Measurements from ENCODE around the gene TESPA1.

DNA sequence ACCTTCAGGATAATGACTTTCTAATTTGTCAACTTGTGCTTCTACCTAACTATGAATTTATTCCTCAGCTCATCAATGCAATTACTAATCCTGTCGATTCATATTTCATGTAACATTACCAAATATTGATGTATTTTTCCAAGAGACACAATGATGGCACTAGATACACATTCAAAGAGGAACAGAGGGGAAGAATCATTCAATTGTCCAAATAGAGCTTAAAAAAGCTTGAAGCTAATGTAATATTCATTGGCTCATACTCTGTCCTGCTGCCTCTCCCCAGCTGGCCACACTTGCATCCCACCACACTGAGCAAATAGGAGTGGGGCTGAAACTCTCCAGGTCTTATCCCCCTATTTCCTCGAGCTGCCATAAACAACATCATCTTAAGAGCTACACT lies 9.3 kb downstream of the TESPA1 start:
- TF ChIP-seq, protein P1, sequence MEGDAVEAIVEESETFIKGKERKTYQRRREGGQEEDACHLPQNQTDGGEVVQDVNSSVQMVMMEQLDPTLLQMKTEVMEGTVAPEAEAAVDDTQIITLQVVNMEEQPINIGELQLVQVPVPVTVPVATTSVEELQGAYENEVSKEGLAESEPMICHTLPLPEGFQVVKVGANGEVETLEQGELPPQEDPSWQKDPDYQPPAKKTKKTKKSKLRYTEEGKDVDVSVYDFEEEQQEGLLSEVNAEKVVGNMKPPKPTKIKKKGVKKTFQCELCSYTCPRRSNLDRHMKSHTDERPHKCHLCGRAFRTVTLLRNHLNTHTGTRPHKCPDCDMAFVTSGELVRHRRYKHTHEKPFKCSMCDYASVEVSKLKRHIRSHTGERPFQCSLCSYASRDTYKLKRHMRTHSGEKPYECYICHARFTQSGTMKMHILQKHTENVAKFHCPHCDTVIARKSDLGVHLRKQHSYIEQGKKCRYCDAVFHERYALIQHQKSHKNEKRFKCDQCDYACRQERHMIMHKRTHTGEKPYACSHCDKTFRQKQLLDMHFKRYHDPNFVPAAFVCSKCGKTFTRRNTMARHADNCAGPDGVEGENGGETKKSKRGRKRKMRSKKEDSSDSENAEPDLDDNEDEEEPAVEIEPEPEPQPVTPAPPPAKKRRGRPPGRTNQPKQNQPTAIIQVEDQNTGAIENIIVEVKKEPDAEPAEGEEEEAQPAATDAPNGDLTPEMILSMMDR (tag by site-specific recombination; IDR thresholded peaks at IDR 0.05) = no peak
- no peak for TF ChIP-seq KLF10 (tag by site-specific recombination; IDR thresholded peaks at IDR 0.05)
- TF ChIP-seq ZNF548 (tag by site-specific recombination; IDR thresholded peaks at IDR 0.05) = no peak
- TF ChIP-seq ZSCAN30 (tag by site-specific recombination; IDR thresholded peaks at IDR 0.05) = no peak
- TF ChIP-seq ZNF510 (tag by site-specific recombination; IDR thresholded peaks at IDR 0.05; ENCODE audit: insufficient replicate concordance) = no peak
- TF ChIP-seq IKZF3 (tag by site-specific recombination; IDR thresholded peaks at IDR 0.05) = no peak
- no peak for TF ChIP-seq TCF7L2 (IDR thresholded peaks at IDR 0.05; ENCODE audit: borderline replicate concordance, low read depth, low read length)
- TF ChIP-seq ZFP69B (tag by site-specific recombination; IDR thresholded peaks at IDR 0.05) = no peak
